ENCODE data around the gene DAZAP1. TPM values are rescaled to one million over a fixed set of nuclear protein-coding genes. Genes with fewer than 3 reads are reported as not detected.

Gene DAZAP1
- total RNA-seq, 1 donor from 2014 or later = 74.5 TPM

GRCh38 chr19:1382250-1382649 is 25.1 kb upstream of the DAZAP1 start:
- Histone ChIP-seq H3K36me3 (ENCODE audit: control insufficient read depth, insufficient read depth, low read length) (peaks cover 2% of the 10 kb centered on the region), H3K4me3 (ENCODE audit: low read depth, low read length) (no peak overlapping the region), H3K27me3 (ENCODE audit: control insufficient read depth, insufficient read depth, low read length) (no peaks in the 10 kb centered on the region)
- DNase-seq (ENCODE audit: low read depth) = no peak
- TF ChIP-seq, protein P1, sequence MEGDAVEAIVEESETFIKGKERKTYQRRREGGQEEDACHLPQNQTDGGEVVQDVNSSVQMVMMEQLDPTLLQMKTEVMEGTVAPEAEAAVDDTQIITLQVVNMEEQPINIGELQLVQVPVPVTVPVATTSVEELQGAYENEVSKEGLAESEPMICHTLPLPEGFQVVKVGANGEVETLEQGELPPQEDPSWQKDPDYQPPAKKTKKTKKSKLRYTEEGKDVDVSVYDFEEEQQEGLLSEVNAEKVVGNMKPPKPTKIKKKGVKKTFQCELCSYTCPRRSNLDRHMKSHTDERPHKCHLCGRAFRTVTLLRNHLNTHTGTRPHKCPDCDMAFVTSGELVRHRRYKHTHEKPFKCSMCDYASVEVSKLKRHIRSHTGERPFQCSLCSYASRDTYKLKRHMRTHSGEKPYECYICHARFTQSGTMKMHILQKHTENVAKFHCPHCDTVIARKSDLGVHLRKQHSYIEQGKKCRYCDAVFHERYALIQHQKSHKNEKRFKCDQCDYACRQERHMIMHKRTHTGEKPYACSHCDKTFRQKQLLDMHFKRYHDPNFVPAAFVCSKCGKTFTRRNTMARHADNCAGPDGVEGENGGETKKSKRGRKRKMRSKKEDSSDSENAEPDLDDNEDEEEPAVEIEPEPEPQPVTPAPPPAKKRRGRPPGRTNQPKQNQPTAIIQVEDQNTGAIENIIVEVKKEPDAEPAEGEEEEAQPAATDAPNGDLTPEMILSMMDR (IDR thresholded peaks at IDR 0.05; ENCODE audit: insufficient read depth, low read length, poor library complexity, severe bottlenecking) = no peak

DNA sequence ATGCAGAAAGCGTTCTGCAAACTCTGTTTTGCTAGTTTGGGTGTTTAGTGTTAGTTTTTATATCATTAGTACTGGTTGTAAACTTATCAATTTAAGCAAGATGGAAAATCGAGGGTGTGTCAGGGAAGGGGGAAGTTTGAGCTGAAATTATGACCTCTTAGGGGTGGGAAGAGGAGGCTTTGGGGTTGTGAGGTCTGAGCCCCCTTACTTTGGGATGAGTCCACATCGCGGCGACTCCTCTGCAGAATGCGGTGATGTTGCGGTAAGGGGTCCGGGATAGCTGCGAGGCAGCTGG is 24.4 kb upstream of the DAZAP1 start:
- no peak overlapping the region for H3K4me3 ChIP-seq (ENCODE audit: low read depth, low read length)
- H3K27me3 ChIP-seq (ENCODE audit: control insufficient read depth, insufficient read depth, low read length) = no peaks in the 10 kb centered on the region
- TF ChIP-seq, protein P1 (IDR thresholded peaks at IDR 0.05; ENCODE audit: insufficient read depth, low read length, poor library complexity, severe bottlenecking) = no peak
- DNase-seq (ENCODE audit: low read depth) = no peak
- H3K36me3 ChIP-seq (ENCODE audit: control insufficient read depth, insufficient read depth, low read length) = peaks cover 2% of the 10 kb centered on the region

- H3K4me3 ChIP-seq (ENCODE audit: low read depth, low read length) = peak within 1 kb of the TSS; percentile 83
- H3K27me3 ChIP-seq (ENCODE audit: control insufficient read depth, insufficient read depth, low read length) = no peaks in the 10 kb centered on the region
- TF ChIP-seq, protein P1 (IDR thresholded peaks at IDR 0.05; ENCODE audit: insufficient read depth, low read length, poor library complexity, severe bottlenecking) = peak; percentile 13
- no peak for DNase-seq (ENCODE audit: low read depth)
- peaks cover 2% of the 10 kb centered on the region for H3K36me3 ChIP-seq (ENCODE audit: control insufficient read depth, insufficient read depth, low read length)
Measured at GRCh38 chr19:1383312-1384084, 23.9 kb upstream of the DAZAP1 start, which contains the start of gene NDUFS7. TSS of gene NDUFS7 (plus strand) at chr19:1383907. CDS start at chr19:1383927, 20 bp downstream.

DNA sequence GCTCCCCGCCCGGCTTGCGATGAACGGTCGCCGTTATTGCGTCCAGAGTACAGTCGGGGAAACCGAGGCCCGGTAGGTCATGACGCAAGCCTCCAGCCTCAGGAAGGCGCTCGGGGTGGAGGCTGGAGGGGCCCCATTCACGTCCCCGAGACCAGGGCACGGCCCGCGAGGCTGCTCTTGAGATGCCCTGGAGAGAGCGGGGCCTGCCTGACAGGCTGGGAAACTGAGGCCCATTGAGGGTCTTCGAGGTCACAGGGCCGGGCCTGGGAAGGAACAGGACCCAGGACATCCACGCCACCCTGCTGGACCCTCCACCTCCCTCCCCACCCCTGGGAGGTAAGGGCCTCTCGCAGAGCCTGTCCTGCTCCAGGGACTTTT is 23.3 kb upstream of the DAZAP1 start:
- Histone ChIP-seq H3K36me3 (ENCODE audit: control insufficient read depth, insufficient read depth, low read length) (peaks cover 2% of the 10 kb centered on the region), H3K4me3 (ENCODE audit: low read depth, low read length) (peak overlapping the region; percentile 83), H3K27me3 (ENCODE audit: control insufficient read depth, insufficient read depth, low read length) (no peaks in the 10 kb centered on the region)
- DNase-seq (ENCODE audit: low read depth) = no peak
- TF ChIP-seq, protein P1 (IDR thresholded peaks at IDR 0.05; ENCODE audit: insufficient read depth, low read length, poor library complexity, severe bottlenecking) = no peak

DNA sequence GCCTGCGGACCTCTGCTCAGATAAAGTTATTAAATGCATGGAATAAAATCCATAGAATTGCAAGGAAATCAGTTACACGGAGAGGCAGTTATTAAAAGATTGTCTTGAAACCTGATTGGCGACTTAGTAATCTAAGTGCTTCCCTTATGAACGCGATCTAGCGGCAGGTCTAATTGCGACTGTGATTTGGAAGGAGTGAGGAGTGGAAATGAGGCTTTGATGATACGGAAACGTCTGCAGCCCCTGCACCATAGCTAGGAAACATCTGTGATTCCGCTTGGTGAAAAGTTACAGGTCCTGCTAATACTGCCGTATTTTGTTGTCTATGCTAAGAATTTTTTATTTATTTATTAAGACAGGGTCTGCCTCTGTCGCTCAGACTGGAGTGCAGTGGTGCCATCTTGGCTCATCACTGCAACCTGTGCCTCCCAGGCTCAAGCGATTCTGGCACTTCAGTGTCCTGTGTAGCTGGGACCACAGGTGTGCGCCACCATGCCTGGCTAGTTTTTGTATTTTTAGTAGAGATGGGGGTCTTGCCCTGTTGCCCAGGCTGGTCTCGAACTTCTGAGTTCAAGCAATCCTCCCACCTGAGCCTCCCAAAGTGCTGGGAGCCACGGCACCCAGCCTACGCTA is 22.8 kb upstream of the DAZAP1 start:
- DNase-seq (ENCODE audit: low read depth) = no peak
- Histone ChIP-seq H3K27me3 (ENCODE audit: control insufficient read depth, insufficient read depth, low read length) (no peaks in the 10 kb centered on the region), H3K36me3 (ENCODE audit: control insufficient read depth, insufficient read depth, low read length) (peaks cover 2% of the 10 kb centered on the region), H3K4me3 (ENCODE audit: low read depth, low read length) (peak overlapping the region; percentile 83)
- TF ChIP-seq, protein P1 (IDR thresholded peaks at IDR 0.05; ENCODE audit: insufficient read depth, low read length, poor library complexity, severe bottlenecking) = no peak

Data from kidney epithelial cell (primary cell).